Neural cell (in vitro differentiated cells): ENCODE data around the gene FAM76B.

Source experiments
- EP300 ChIP-seq: fragments of 450-650 bp; conservative IDR thresholded peaks from 2 replicates; pipeline ENCODE4 v1.6.1; 2014; ENCODE audit warnings: antibody characterized with exemption, mild to moderate bottlenecking, moderate library complexity; ENCODE audit not compliant: poor library complexity, severe bottlenecking
- EZH2 ChIP-seq: fragments of 200-600, 300-800 bp; shearing (Covaris generic), sonication (generic); IDR thresholded peaks from 2 replicates; pipeline ENCODE4 v1.6.1; 2014; ENCODE audit warnings: antibody characterized with exemption, low read length, borderline replicate concordance, mild to moderate bottlenecking; ENCODE audit not compliant: insufficient read depth, poor library complexity, severe bottlenecking
- MXI1 ChIP-seq: fragments of 450-650 bp; conservative IDR thresholded peaks from 2 replicates; pipeline ENCODE4 v1.6.1; 2014; ENCODE audit warnings: antibody characterized with exemption, mild to moderate bottlenecking; ENCODE audit not compliant: poor library complexity, severe bottlenecking
- POLR2AphosphoS5 ChIP-seq: IDR thresholded peaks from 2 replicates; pipeline ENCODE4 v1.6.1; 2012
- RAD21 ChIP-seq: fragments of 450-650 bp; conservative IDR thresholded peaks from 2 replicates; pipeline ENCODE4 v1.6.1; 2014; ENCODE audit warnings: antibody characterized with exemption, mild to moderate bottlenecking, moderate library complexity
- SMC3 ChIP-seq: fragments of 450-650 bp; conservative IDR thresholded peaks from 2 replicates; pipeline ENCODE4 v1.6.1; 2014; ENCODE audit warnings: antibody characterized with exemption, mild to moderate bottlenecking, moderate library complexity; ENCODE audit not compliant: poor library complexity
- TF ChIP-seq, protein P1 (sequence below): fragments of 450-650 bp; IDR thresholded peaks from 2 replicates; pipeline ENCODE4 v1.5.1; 2014; ENCODE audit warnings: antibody characterized with exemption, mild to moderate bottlenecking, moderate library complexity; ENCODE audit not compliant: poor library complexity, severe bottlenecking
- TF ChIP-seq, protein P2 (sequence below): IDR thresholded peaks from 2 replicates; pipeline ENCODE4 v1.6.1; 2012; ENCODE audit warnings: borderline replicate concordance

DNA sequence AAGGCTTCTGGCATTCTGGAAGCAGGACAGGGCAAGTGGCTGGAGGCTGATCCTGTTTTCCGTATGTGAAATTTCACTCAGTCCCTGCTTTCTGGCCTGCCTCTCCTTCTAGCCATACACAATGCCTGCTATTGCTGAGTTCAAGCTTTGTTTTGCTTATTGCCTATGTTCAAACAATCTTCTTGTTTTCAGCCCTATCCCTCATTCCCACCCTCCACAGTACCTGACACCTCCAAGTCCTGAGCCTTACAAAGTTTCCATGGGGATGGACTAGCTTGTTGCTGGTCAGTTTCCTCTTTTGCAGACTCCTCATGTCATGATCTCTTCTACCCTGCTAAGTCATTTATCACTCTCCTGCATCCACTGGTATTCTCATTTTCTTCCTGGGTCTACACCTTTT lies 38.1 kb downstream of the FAM76B start:
- TF ChIP-seq EZH2 (no peak), SMC3 (no peak), POLR2AphosphoS5 (no peak), MXI1 (no peak), RAD21 (no peak), EP300 (no peak)
- TF ChIP-seq, protein P1, sequence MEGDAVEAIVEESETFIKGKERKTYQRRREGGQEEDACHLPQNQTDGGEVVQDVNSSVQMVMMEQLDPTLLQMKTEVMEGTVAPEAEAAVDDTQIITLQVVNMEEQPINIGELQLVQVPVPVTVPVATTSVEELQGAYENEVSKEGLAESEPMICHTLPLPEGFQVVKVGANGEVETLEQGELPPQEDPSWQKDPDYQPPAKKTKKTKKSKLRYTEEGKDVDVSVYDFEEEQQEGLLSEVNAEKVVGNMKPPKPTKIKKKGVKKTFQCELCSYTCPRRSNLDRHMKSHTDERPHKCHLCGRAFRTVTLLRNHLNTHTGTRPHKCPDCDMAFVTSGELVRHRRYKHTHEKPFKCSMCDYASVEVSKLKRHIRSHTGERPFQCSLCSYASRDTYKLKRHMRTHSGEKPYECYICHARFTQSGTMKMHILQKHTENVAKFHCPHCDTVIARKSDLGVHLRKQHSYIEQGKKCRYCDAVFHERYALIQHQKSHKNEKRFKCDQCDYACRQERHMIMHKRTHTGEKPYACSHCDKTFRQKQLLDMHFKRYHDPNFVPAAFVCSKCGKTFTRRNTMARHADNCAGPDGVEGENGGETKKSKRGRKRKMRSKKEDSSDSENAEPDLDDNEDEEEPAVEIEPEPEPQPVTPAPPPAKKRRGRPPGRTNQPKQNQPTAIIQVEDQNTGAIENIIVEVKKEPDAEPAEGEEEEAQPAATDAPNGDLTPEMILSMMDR, result no peak
- TF ChIP-seq, protein P2, sequence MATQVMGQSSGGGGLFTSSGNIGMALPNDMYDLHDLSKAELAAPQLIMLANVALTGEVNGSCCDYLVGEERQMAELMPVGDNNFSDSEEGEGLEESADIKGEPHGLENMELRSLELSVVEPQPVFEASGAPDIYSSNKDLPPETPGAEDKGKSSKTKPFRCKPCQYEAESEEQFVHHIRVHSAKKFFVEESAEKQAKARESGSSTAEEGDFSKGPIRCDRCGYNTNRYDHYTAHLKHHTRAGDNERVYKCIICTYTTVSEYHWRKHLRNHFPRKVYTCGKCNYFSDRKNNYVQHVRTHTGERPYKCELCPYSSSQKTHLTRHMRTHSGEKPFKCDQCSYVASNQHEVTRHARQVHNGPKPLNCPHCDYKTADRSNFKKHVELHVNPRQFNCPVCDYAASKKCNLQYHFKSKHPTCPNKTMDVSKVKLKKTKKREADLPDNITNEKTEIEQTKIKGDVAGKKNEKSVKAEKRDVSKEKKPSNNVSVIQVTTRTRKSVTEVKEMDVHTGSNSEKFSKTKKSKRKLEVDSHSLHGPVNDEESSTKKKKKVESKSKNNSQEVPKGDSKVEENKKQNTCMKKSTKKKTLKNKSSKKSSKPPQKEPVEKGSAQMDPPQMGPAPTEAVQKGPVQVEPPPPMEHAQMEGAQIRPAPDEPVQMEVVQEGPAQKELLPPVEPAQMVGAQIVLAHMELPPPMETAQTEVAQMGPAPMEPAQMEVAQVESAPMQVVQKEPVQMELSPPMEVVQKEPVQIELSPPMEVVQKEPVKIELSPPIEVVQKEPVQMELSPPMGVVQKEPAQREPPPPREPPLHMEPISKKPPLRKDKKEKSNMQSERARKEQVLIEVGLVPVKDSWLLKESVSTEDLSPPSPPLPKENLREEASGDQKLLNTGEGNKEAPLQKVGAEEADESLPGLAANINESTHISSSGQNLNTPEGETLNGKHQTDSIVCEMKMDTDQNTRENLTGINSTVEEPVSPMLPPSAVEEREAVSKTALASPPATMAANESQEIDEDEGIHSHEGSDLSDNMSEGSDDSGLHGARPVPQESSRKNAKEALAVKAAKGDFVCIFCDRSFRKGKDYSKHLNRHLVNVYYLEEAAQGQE, result no peak
